H7 (cell line): ENCODE results near the gene TRA2B. TPM values are rescaled to one million over a fixed set of nuclear protein-coding genes. Genes with fewer than 3 reads are reported as not detected.

Source experiments
- DNase-seq: peaks from one replicate; pipeline ENCODE4 v3.0.0; 2012
- H3K27me3 ChIP-seq: 2 replicates; pipeline ENCODE4 v1.6.0; 2011; ENCODE audit warnings: mild to moderate bottlenecking, low read length; ENCODE audit not compliant: control insufficient read depth, insufficient read depth
- H3K36me3 ChIP-seq: replicated peaks from 2 replicates; pipeline ENCODE4 v1.5.1; 2011; ENCODE audit warnings: low read length; ENCODE audit not compliant: control insufficient read depth, insufficient read depth
- H3K4me3 ChIP-seq: 2 replicates; pipeline ENCODE4 v1.5.1; 2011; ENCODE audit warnings: low read depth, mild to moderate bottlenecking, control low read depth, low read length, moderate library complexity; ENCODE audit not compliant: insufficient read depth
- total RNA-seq: library from RNA; depleted of rRNA; stranded (reverse); fragments of >200 nt; shearing (Covaris generic); gene quantifications from 2 replicates; pipeline ENCODE4 v1.2.3, GENCODE V29; 2014; rRNA removed

Gene TRA2B
- total RNA-seq, 1 experiment from 2014 or later, result 252 TPM

GRCh38 chr3:185887066-185887465 lies 50.7 kb downstream of the TRA2B start:
- Histone ChIP-seq H3K36me3 (no peaks in the 10 kb centered on the region), H3K4me3 (no peak overlapping the region), H3K27me3 (no peaks in the 10 kb centered on the region)
- DNase-seq, result no peak

GRCh38 chr3:185884641-185885040 lies 53.2 kb downstream of the TRA2B start:
- DNase-seq, result no peak
- Histone ChIP-seq H3K36me3 (no peaks in the 10 kb centered on the region), H3K27me3 (no peaks in the 10 kb centered on the region), H3K4me3 (no peak overlapping the region)

- no peak for DNase-seq
- Histone ChIP-seq H3K4me3 (no peak overlapping the region), H3K27me3 (no peaks in the 10 kb centered on the region), H3K36me3 (no peaks in the 10 kb centered on the region)
Measured at GRCh38 chr3:185881926-185882325, 55.9 kb downstream of the TRA2B start.

- H3K27me3 ChIP-seq, result no peaks in the 10 kb centered on the region
- no peak overlapping the region for H3K4me3 ChIP-seq
- DNase-seq, result no peak
- H3K36me3 ChIP-seq, result no peaks in the 10 kb centered on the region
Measured at GRCh38 chr3:185880600-185880999, 57.2 kb downstream of the TRA2B start.

GRCh38 chr3:185878920-185879319 lies 58.9 kb downstream of the TRA2B start:
- Histone ChIP-seq H3K4me3 (no peak overlapping the region), H3K27me3 (no peaks in the 10 kb centered on the region), H3K36me3 (no peaks in the 10 kb centered on the region)
- no peak for DNase-seq

- DNase-seq, result no peak
Measured at GRCh38 chr3:185874119-185874518, 63.7 kb downstream of the TRA2B start.

GRCh38 chr3:185867650-185868049 lies 70.2 kb downstream of the TRA2B start:
- Histone ChIP-seq H3K36me3 (no peaks in the 10 kb centered on the region), H3K4me3 (no peak overlapping the region), H3K27me3 (no peaks in the 10 kb centered on the region)
- DNase-seq, result no peak

More at GRCh38 chr3:185874119-185874518, 63.7 kb downstream of the TRA2B start:
- no peak overlapping the region for H3K4me3 ChIP-seq
- H3K36me3 ChIP-seq, result no peaks in the 10 kb centered on the region
- no peaks in the 10 kb centered on the region for H3K27me3 ChIP-seq

GRCh38 chr3:185866995-185867394 lies 70.8 kb downstream of the TRA2B start:
- no peak for DNase-seq
- Histone ChIP-seq H3K36me3 (no peaks in the 10 kb centered on the region), H3K27me3 (no peaks in the 10 kb centered on the region), H3K4me3 (no peak overlapping the region)

- H3K27me3 ChIP-seq, result no peaks in the 10 kb centered on the region
- no peak overlapping the region for H3K4me3 ChIP-seq
- DNase-seq, result no peak
- H3K36me3 ChIP-seq, result no peaks in the 10 kb centered on the region
Measured at GRCh38 chr3:185866555-185866954, 71.3 kb downstream of the TRA2B start.

Other genes with a start within 250 kb of the TRA2B start
- gene IGF2BP2, start 113.0 kb downstream of the TRA2B start, total RNA-seq, result 83.7 and 122 TPM in 2 replicates
- gene ETV5, start 171.1 kb upstream of the TRA2B start, total RNA-seq, result 51.1 and 60.9 TPM in 2 replicates